HG03342 (cell line): Measurements from ENCODE around the gene SERPINE1.

Experiments used
- ATAC-seq: cut with Tn5 transposase; IDR thresholded peaks from one replicate; pipeline ENCODE4 v1.9.1; 2021; ENCODE audit warnings: mild to moderate bottlenecking, moderate library complexity; ENCODE audit not compliant: unreplicated experiment

Gene SERPINE1

DNA sequence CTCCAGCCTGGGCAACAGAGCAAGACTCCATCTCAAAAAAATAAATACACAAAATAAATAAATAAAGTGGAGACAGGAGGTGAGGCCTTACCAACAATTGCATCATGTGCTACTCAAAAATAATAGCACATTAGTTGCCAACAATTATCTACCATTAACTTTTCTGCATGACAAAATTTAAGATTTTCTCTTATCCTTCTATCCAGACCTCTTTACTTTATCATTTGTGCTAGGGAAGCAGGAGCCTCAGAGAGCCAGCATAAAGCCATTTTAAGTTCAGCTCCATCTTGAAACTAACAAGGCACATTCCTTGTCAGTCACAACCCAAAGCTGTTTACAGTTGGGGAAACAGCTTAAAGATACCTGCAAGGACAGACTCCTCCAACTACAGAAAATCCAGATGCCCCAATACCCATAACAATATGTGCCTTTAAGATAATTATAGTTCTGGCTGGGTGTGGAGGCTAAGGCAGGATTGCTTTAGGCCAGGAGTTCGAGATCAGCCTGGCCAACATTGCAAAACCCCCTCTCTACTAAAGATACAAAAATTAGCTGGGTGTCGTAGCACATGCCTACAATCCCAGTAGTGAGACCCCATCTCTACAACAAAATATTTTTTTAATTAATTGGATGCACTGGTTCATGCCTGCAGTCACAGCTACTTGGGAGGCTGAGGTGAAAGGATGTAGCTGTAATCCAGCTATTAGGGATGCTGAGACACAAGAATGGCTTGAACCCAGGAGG is 25.2 kb downstream of the SERPINE1 start:
- no peak for ATAC-seq

DNA sequence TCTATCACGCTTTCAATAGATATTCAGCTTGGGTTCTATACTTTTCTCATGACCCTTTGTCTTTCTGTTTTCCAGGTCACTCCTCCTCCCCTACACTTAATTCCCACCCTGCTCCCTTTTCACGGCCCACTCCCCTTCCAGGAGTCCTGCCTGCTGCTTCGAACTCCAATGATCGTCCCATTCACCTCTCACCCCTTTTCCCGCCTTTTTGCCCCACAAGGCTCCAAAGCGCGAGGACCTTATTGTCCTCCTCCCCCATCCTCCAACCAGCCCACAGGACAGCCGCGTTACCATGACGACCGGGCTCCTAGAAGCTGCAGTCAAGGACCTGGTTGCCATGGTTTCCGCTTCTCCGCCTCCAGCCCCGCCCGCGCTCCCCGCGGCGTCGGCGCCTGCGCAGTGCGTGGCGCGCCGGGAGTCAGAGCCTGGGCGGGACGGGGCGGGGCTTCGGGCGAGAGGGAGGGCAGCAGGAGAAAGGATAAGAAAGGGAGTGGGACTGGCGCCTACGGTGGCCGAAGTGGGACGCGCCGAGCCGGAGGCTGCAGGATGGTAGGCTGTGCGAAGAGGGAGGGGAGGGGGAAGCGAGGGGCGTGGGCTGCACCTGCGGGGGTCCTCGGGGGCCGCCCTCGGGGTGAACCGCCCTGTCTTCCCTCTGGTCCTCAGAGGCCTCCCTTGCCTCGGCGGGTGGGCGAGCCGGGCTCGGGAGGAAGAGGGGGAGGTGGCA is 27.2 kb downstream of the SERPINE1 start, which contains the start of gene AP1S1:
Gene AP1S1, plus strand, starts transcription at position 508 of the 724 bp plus-strand sequence. Its CDS starts 39 bp downstream, at position 547.
- ATAC-seq = peak; percentile 76

DNA sequence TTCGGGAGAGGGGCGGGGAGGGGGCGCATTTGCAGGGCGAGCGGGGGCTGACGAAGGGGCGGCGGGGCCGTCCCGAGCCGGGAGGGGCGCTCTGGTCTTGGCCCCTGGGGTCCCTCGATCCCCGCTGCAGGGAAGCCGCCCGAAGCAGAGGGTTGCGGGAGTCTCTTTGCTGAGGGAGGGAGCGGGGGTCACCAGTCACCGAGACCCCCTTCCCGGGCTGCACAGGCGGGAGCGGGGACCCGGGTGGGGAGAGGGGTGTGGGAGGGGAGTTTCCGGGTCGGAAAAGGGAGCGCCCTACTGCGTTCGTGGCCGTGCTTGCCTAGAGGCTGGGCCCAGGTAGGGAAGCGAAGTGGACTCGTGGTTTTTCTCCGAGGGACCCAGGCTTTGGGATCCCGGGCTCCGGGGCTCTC is 27.8 kb downstream of the SERPINE1 start:
- ATAC-seq = peak; percentile 24

DNA sequence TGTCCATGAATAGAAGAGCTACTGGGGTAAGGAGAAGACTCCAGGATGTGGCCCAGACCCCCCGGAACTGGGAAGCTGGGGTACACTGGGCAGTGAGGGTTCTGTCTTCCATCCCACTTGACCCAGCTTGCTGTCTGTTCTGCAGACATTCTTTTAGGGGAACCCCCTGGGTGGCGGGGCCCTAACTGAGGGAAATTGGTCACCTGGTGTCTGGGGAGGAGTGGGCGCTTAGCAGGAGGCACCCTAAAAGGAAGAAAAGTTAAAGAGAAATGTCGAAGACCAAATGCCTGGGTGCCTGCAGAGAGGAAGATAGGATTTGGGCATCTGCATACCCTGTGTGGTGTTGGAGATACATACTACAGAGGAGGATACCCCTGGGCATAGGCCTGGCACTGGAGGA is 28.4 kb downstream of the SERPINE1 start:
- ATAC-seq = no peak

DNA sequence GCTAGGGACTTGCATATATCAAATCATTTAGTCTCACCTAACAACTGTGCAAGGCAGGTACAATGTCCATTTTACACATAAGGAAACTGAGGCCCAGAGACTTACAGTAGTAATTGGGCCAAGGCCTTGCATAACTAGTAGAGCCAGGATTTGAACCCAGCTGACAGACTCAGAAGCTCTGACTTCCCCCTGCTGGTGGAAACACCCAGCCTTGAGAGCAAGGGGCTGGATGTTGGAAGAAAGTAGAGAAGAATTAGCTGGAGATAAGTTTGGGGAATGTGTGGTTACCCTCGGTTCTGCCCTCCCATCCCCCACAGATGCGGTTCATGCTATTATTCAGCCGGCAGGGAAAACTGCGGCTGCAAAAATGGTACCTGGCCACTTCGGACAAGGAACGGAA is 29.4 kb downstream of the SERPINE1 start:
- ATAC-seq = no peak

DNA sequence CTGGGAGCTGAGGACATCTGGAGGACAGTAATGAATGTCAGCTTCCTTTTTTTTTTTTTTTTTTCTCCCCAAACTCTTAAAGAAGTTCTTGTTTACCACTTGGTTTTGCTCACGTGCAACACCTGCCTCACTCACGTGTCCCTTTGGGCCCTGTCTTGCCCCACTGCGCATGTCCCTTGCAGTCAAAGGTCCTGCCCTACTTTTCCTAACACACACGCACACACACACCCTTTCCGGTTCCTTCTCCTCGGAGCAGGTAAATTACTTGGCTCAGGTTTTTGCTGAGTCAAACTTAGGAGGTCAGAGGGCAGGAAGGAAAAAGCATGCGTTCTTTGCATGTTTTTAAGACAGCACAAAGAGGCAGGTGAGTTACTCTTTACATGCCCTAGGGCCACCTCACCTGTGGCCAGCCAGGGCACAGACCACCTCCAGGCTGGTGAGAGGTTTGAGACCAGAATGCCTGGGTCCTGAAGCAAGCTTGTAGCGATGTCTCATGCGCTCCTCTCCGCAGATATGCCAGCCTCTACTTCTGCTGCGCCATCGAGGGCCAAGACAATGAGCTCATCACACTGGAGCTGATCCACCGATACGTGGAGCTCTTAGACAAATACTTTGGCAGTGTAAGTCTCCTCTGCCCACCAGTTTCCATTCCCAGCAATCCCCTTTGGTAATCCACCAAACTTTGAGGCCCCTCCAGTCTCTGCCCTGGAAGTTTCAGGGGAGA is 30.1 kb downstream of the SERPINE1 start:
- ATAC-seq = no peak

DNA sequence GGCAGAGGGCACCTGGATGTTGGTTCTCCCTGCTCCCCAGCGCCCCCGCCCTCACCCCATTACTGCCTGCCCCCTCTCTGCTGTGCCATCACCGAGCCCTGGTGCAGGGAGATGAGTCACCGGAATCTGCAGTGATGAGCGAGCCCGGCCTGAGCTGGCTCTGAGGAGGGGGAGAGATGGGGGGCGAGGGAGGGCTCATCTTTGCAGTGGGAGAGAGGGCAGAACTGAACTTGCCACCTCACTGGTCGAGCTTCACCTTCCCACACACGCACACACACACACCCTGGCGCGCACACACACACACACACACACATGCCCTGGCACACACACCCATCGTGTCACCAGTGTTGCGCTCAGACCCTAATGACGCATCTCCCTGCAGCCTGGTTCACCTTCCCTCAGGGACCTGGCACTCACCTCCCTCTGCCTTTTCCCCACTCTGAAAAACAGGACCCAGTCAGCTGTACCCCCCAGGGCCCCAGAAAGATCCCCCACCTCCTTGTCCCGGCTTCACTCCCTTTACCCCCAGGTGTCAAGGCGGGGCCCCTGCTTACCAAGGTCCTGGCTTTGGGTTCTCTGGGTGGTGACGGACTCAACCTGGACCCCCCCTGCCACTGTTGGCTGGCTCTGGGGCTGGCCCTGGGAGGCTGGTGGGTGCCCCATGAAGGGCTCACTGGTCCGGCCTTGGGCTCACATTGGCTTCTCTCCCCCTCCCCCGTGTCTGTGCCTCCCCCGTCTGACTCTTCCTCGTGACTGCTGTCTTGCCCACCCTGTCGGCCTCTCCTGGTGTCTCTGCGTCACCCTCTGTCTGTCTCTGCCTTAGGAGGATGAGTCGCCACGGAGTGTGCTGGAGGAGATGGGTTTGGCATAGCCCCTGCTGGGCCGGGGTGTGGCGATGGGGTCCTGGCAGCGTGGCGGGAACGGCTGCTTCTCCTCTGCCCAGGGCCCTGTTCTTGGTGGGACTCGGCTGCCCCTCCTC is 33.1 kb downstream of the SERPINE1 start:
- ATAC-seq = no peak

DNA sequence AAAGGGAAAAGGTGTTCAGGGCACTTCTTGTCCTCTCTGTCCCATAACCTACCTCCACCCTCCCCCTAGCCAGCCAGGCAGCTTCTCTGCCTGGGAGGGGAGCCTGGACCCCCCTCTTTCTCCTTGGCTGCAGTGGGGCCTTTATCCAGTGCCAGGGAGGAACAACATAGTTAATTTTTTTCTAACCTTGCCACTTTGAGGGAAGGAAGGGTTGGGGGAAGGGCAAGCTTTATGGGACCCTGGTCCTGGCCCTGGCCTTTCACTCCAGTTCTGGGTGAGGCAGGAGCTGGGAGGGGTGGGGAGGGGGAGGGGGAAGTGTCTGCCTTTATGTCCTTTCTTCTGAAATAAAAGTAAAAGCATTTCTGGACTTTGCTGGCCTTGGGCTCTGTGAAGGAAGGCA is 34.0 kb downstream of the SERPINE1 start:
- ATAC-seq = no peak

DNA sequence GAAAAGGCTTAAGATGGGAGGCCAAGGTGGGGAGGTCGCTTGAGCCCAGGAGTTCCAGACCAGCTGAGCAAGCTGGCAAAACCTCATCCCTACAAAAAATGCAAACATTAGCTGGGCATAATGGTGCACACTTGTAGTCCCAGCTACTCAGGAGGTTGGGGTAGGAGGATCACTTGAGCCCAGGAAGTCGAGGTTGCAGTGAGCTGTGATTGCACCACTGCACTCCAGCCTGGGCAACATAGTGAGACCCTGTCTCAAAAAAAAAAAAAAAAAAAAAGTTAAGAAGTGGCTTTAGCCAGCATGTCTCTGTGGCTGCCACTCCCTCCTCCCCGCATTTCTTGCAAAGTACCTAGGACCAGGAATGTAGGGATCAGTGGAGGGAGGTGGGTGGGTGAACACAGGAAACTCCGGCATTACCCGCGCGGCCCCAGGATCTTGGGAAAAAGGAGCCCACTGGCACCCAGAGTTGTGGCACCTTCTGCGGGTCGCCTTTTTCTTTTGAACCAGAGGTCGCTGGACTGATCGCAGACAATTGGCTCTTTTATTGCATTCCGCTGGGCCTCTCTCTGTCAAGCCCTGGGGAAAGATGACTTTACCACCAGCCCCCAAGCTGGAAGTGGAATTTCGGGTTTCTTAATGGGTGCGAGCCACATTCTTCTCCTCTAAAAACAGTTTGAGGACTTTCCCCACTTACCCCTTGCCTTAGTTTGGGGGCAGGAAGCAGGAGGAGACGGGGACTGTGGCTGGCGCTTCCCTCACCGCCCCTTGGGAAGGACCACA is 35.0 kb downstream of the SERPINE1 start:
- no peak for ATAC-seq

DNA sequence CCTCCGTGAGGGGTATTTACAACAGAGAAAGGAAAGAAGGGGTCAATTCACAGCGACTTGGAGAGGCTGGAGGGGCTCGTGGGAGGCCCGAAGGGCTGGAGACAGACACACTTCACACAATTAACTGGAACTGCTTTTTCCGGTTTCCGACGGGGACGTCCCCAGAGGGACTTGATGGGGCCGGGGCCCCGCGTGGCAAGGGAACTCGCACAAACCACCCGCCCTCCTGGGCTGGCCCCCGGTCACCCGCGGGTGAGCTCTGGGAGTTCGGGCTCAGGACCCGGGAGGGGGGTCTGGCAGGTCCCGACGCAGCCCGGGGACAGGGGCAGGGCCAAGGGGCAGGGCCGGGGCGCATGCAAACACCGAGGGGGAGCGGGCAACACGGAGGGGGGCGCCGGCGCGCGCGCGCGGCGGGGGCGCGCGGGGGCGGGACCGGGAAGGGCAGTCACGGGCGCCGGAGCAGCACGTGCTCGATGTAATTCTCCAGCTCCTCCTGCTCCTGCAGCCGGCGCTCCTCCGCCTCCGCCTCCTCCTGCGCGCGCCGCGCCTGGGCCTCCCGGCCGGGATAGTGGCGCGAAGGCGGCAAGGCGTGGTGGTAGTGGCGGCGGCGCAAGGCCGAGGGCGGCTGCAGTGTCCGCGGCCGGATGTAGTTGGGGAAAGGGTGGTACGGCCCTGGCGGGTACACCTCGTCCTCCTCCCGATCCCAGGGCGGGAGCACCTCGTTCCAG is 35.8 kb downstream of the SERPINE1 start:
- ATAC-seq = no peak

DNA sequence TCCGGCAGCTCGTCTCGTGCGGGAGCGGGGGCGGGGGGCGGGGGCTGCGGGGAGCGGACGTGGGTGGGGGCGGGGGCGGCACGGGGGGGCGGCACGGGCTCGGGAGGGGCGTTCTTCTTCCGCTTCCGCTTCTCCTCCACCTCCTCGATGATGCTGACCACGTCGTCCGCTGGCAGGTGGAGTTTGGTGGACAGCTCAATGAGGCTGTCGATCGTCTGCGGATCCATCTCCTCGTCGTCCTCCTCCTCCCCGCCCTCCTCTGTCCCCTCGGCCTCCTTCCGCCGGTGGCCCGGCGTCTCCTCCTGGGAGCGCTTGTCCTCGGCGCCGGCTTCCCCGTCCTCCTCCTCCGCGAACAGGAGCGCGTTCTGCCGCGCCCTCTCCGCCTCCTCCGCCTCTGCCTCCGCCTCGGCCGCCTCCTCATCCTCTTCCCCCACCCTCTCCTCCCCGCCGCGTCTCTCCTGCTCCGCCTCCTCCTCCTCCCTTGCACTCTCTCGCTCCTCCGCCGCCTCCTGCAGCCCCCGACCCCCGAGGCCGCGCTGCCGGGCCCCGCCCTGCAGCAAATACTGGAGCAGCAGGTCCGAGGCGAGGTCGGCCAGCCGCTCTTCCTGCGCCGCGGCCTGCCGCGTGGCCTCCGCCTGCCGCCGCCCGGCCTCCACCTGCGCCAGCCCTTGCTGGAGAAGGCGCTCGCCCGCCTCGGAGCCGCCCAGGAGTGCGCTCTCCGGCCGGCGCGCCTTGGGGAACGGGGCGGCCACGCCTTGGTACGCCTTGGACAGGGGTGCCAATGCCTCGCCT is 36.6 kb downstream of the SERPINE1 start:
- no peak for ATAC-seq

DNA sequence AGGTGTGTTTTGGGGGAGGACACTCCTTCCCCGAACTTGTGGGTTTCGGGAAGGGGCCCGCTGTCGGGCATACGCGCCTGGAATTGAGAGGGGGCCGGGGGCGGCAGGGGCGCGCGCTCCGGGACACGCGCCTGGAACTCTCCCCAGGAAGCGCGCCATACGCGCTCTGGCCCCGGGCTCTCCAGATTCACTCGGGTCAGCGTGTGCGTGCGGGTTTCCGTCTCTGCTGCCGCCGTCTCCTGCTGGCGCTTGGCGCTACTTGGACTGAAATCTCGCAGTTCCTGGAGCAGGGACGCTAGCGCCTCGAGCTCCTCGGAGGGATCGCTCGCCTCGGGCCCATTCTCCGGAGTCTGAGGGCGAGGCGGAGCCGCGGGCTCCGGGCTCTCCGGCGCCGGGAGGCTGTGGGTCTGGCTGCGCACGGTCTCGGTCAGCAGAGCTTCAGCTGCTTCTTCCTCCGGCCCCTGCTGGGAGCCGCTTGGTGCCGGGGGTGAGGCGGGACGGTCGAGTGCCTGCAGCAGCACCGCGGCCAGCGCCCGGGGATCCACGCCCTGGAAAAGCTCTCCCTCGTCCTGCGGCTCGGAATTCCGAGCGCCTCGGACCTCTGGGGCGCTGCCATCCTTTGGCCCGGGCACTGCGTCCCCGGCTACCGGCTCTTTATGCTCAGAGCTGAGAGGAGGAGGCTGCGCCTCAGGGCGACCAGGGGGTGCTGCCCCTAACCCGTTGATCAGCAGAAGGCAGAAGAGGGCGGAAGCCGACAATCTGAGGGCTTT is 37.4 kb downstream of the SERPINE1 start:
- no peak for ATAC-seq

DNA sequence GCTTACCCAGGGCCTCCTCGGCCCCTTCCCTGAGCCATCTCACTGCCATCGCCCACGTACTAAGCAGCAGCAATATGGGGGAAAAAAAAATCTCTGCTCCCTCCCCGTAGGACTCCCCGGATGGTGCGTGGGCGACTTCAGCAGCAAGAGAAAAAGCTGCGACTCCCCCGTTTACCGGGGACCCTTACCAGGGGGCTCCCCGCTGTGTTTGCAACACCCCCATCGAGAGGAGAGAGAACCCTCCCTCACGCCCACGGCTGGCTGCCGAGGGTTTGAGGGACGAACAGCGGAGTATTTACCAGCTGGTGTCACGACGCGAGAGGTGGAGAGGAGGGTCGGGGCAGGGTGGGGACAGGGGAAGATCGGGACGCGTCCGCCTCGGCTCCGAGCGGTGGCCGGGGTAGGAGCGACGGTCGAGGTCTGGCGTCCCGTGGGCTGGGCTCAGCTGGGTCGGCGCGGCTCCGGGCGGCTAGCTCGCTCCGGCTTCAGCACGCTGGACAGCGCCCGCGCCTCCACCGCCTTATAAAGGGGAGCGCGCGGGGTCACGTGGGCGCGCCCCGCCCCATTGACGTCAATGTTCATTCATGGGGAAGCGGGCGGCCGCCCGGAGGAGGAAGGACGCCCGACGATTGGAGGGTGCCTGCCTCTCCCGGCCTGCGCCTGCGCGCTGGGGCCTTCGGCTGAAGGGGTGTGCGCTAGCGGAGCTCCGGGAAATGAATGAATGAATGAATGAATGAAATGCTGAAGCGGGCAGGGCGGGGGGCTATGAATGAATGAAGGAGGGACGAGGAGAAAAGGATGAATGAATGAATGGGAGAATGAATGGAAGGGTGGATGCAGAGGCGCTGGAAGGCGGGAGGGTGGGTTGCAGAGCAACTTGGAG is 38.4 kb downstream of the SERPINE1 start, which contains the start of gene VGF:
Gene VGF, minus strand, starts transcription at position 495 of the 883 bp plus-strand sequence. CDS start 726 bp downstream, outside the sequence.
- ATAC-seq = peak; percentile 64

DNA sequence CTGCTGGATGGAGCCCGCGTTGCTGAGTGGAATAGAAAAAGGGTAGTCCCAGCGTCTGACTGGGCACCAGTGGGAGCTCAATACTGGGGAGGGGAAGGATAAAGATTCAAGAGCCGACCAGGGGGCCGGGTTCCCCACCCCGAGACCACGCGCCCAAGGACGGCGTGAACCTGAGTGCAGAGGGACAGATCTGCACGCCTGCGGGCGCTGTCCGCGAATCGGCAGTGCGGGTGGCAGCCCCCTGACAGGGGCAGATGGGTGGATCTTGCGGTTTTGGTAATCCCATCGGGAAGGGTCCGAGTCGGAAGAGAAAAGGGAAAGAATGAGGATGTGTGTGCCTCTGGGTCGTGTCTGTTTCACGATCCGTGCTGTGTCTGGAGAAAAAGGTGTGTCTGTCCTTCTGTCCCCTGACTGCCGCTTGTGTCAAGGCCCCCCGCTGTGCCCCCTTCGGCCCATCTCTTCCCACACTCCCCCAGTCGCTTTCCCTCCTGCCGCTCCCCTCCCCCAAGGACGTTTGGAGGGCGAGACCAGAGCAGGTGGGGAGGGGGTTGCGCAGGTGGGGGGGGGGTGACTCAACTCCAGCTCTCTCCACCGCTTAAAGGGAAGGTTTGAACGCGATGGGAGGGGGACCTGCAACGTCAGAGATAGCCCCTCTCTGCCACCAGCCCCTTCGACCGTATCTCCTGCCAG is 39.2 kb downstream of the SERPINE1 start:
- no peak for ATAC-seq

DNA sequence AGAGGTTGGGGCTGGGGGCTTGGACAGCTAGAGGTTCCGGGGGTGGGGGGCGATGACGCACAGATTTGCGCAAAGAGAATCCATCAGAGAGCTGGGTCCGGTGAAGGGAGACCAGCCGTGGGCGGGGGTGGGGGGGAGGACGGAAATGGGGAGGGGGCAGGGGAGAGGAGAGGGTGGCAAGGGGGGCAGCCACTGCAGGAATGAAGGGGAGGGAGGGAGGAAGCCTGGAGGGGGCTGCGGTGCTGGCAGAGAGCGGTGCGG is 39.7 kb downstream of the SERPINE1 start:
- no peak for ATAC-seq
